ENCODE measurements around the gene MGST2. TPM values are rescaled to one million over a fixed set of nuclear protein-coding genes. Genes with fewer than 3 reads are reported as not detected.

MGST2 gene
- total and polyA plus RNA-seq, 7 experiments from 2014 or later, result 1.4 to 37.3 (median 2.5) TPM

DNA sequence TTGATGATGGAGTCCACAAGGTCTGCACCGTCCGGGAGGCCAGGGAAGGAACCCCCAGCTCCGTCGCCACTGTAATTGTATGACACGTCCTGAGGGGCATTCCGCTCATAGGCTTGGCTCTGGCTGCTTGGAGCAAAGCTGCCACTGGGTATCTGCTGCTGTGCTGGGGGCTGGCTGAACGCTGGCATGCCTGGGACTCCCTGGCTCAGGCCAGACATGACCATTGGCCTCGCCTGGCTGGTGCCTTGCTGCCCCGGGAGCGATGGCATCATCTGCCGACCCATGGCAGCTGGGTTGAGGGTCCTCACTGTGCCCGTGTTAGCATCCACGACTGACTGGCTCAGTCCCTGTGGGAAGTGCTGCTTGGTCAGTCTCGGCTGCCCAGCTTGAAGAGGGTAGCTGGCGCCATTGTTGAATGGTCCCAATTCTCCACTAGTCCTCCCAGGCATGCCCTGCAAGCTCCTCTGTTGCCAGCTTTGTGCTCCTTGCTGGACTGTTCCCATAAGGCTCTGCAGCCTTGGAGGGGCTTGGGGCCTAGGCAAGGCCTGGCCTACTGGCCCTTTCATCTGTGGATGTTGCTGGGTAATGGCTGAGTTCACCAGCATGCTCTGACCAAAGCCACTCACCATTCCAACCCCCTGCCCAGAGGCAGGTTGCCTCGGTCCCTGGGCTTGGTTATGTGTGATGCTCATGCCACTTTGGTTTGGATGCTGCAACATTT, 53.9 kb downstream of the MGST2 start:
- H3K4me1 Mint-ChIP-seq, result peaks cover 0 to 2% (median 0%) of the 10 kb centered on the region in 7 donors
- no peaks in the 10 kb centered on the region for H3K9me3 Mint-ChIP-seq
- ChIA-PET CTCF (no interaction called here), POLR2A (no interaction called here)
- Histone ChIP-seq H3K4me1 (ENCODE audit: control insufficient read depth in 2 of 2, insufficient read depth in 2 of 2, low read length in 2 of 2) (no peaks in the 10 kb centered on the region), H3K36me3 (ENCODE audit: control insufficient read depth in 2 of 3, insufficient read depth in 3 of 3, low read length in 3 of 3) (no peaks in the 10 kb centered on the region), H3K9me3 (ENCODE audit: control insufficient read depth in 2 of 3, low read length in 3 of 3) (no peaks in the 10 kb centered on the region), H3K4me3 (ENCODE audit: low read length) (no peak overlapping the region), H3K27ac (ENCODE audit: low read depth, low read length) (no peak overlapping the region), H3K27me3 (ENCODE audit: control insufficient read depth in 2 of 2, insufficient read depth in 2 of 2, low read length in 2 of 2) (no peaks in the 10 kb centered on the region)
- H3K27ac Mint-ChIP-seq, result no peak overlapping the region
- H3K36me3 Mint-ChIP-seq, result peaks cover 0 to 22% (median 0%) of the 10 kb centered on the region in 5 donors
- H3K27me3 Mint-ChIP-seq, result no peaks in the 10 kb centered on the region
- H3K4me3 Mint-ChIP-seq, result no peak overlapping the region
- DNase-seq (no peak), ATAC-seq (no peak)
- intact Hi-C loops (cut with micrococcal nuclease), result no loop called here

DNA sequence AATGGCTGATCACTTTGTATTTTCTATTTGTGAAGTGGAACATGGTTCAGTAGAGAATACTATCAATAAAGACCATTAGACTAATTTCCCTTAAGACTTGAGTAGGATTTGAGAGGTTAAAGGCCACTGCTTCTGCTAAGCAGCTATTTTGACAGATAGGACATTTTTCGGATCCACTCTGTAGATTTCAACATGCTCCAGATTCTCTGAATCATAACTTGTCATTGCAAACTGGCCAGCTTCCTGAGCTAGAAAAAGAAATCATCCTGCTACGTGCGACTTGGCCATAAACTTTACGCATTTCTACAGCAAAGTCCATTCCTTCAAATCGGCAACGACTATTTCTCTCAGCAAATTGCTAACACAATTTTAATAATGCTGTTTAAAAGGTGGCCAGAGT, 55.2 kb downstream of the MGST2 start:
- H3K27me3 ChIP-seq (ENCODE audit: control insufficient read depth in 2 of 2, insufficient read depth in 2 of 2, low read length in 2 of 2), result no peaks in the 10 kb centered on the region
- H3K27ac Mint-ChIP-seq, result no peak overlapping the region
- peaks cover 0 to 25% (median 4%) of the 10 kb centered on the region in 5 donors for H3K36me3 Mint-ChIP-seq
- H3K27me3 Mint-ChIP-seq, result no peaks in the 10 kb centered on the region
- no peak overlapping the region for H3K4me3 Mint-ChIP-seq
- CTCF ChIA-PET, result no interaction called here
- H3K9me3 ChIP-seq (ENCODE audit: control insufficient read depth in 2 of 3, low read length in 3 of 3), result no peaks in the 10 kb centered on the region
- H3K4me1 Mint-ChIP-seq, result peaks cover 0 to 2% (median 0%) of the 10 kb centered on the region in 7 donors
- no peaks in the 10 kb centered on the region for H3K4me1 ChIP-seq (ENCODE audit: control insufficient read depth in 2 of 2, insufficient read depth in 2 of 2, low read length in 2 of 2)
- intact Hi-C loops (cut with micrococcal nuclease), result no loop called here
- POLR2A ChIA-PET, result no interaction called here
- no peak overlapping the region for H3K4me3 ChIP-seq (ENCODE audit: low read length)
- ATAC-seq (no peak), DNase-seq (no peak)
- H3K36me3 ChIP-seq (ENCODE audit: control insufficient read depth in 2 of 3, insufficient read depth in 3 of 3, low read length in 3 of 3), result no peaks in the 10 kb centered on the region
- H3K27ac ChIP-seq (ENCODE audit: low read depth, low read length), result no peak overlapping the region
- H3K9me3 Mint-ChIP-seq, result no peaks in the 10 kb centered on the region

DNA sequence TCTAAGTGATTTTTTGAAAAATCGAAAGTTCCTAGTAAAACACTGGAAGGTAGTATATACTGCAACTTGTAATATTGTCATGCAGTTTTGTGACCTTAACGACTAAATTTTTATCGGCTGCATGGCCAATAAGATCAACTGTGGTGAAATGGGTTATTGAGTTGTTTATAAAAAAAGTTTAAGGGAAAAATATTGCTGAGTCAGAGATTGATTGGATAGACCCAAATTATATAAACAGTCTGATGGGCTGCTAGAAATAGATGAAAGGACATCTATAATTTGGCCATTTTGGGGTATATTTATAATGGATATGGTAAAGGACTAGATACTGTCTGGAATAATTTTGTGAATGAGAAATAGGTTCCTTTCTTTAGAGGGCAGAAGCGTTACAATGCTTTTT, 56.2 kb downstream of the MGST2 start:
- Mint-ChIP-seq H3K4me3 (no peak overlapping the region), H3K27ac (no peak overlapping the region), H3K36me3 (peaks cover 0 to 25% (median 4%) of the 10 kb centered on the region in 5 donors), H3K4me1 (peaks cover 0 to 2% (median 0%) of the 10 kb centered on the region in 7 donors), H3K9me3 (no peaks in the 10 kb centered on the region), H3K27me3 (no peaks in the 10 kb centered on the region)
- Histone ChIP-seq H3K4me1 (ENCODE audit: control insufficient read depth in 2 of 2, insufficient read depth in 2 of 2, low read length in 2 of 2) (no peaks in the 10 kb centered on the region), H3K27me3 (ENCODE audit: control insufficient read depth in 2 of 2, insufficient read depth in 2 of 2, low read length in 2 of 2) (no peaks in the 10 kb centered on the region), H3K9me3 (ENCODE audit: control insufficient read depth in 2 of 3, low read length in 3 of 3) (no peaks in the 10 kb centered on the region), H3K36me3 (ENCODE audit: control insufficient read depth in 2 of 3, insufficient read depth in 3 of 3, low read length in 3 of 3) (no peaks in the 10 kb centered on the region), H3K27ac (ENCODE audit: low read depth, low read length) (no peak overlapping the region), H3K4me3 (ENCODE audit: low read length) (no peak overlapping the region)
- POLR2A ChIA-PET, result no interaction called here
- CTCF ChIA-PET, result no interaction called here
- ATAC-seq (no peak), DNase-seq (no peak)
- intact Hi-C loops (cut with micrococcal nuclease), result no loop called here

GRCh38 chr4:139725236-139725635, 59.6 kb downstream of the MGST2 start:
- DNase-seq, result no peak
- POLR2A ChIA-PET, result no interaction called here
- H3K36me3 ChIP-seq (ENCODE audit: control insufficient read depth in 2 of 3, insufficient read depth in 3 of 3, low read length in 3 of 3), result no peaks in the 10 kb centered on the region
- H3K27ac ChIP-seq (ENCODE audit: low read depth, low read length), result no peak overlapping the region
- peaks cover 0 to 2% (median 0%) of the 10 kb centered on the region in 7 donors for H3K4me1 Mint-ChIP-seq
- no peaks in the 10 kb centered on the region for H3K9me3 ChIP-seq (ENCODE audit: control insufficient read depth in 2 of 3, low read length in 3 of 3)
- H3K9me3 Mint-ChIP-seq, result no peaks in the 10 kb centered on the region
- no peak overlapping the region for H3K27ac Mint-ChIP-seq
- H3K36me3 Mint-ChIP-seq, result peaks cover 0 to 18% (median 6%) of the 10 kb centered on the region in 5 donors
- H3K4me1 ChIP-seq (ENCODE audit: control insufficient read depth in 2 of 2, insufficient read depth in 2 of 2, low read length in 2 of 2), result no peaks in the 10 kb centered on the region
- H3K27me3 Mint-ChIP-seq, result no peaks in the 10 kb centered on the region
- H3K27me3 ChIP-seq (ENCODE audit: control insufficient read depth in 2 of 2, insufficient read depth in 2 of 2, low read length in 2 of 2), result no peaks in the 10 kb centered on the region
- no peak overlapping the region for H3K4me3 ChIP-seq (ENCODE audit: low read length)
- CTCF ChIA-PET, result no interaction called here
- no peak overlapping the region for H3K4me3 Mint-ChIP-seq
- no peak for ATAC-seq
- intact Hi-C loops (cut with micrococcal nuclease), result no loop called here

DNA sequence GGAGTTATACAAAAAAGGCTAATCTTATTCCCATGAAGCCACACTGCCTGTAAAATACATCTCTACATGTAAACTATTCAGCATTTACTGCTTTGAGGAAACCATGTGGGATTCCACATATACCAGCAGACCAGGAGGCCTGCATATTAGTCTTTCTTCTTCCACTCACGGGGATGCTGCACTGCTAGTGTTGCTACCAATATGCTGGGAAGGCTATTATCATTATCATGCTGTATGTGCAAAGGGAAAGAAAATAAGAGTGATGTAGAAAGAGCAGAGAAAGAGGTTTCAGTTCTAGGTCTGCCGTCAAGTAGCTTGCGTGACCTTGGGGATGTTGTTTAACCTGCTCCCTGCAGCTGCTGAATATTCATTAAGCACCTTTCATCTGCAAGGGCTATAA, 61.0 kb downstream of the MGST2 start:
- no peaks in the 10 kb centered on the region for H3K36me3 ChIP-seq (ENCODE audit: control insufficient read depth in 2 of 3, insufficient read depth in 3 of 3, low read length in 3 of 3)
- POLR2A ChIA-PET, result no interaction called here
- CTCF ChIA-PET, result no interaction called here
- H3K4me1 Mint-ChIP-seq, result no peaks in the 10 kb centered on the region
- H3K9me3 Mint-ChIP-seq, result no peaks in the 10 kb centered on the region
- peaks cover 0 to 2% (median 0%) of the 10 kb centered on the region in 5 donors for H3K27me3 Mint-ChIP-seq
- no peak overlapping the region for H3K4me3 Mint-ChIP-seq
- DNase-seq (no peak), ATAC-seq (no peak)
- no peaks in the 10 kb centered on the region for H3K9me3 ChIP-seq (ENCODE audit: control insufficient read depth in 2 of 3, low read length in 3 of 3)
- H3K4me1 ChIP-seq (ENCODE audit: control insufficient read depth in 2 of 2, insufficient read depth in 2 of 2, low read length in 2 of 2), result no peaks in the 10 kb centered on the region
- H3K27me3 ChIP-seq (ENCODE audit: control insufficient read depth in 2 of 2, insufficient read depth in 2 of 2, low read length in 2 of 2), result no peaks in the 10 kb centered on the region
- no peak overlapping the region for H3K27ac Mint-ChIP-seq
- H3K36me3 Mint-ChIP-seq, result peaks cover 0 to 15% (median 6%) of the 10 kb centered on the region in 5 donors
- intact Hi-C loops (cut with micrococcal nuclease), result no loop called here
- no peak overlapping the region for H3K4me3 ChIP-seq (ENCODE audit: low read length)
- no peak overlapping the region for H3K27ac ChIP-seq (ENCODE audit: low read depth, low read length)

DNA sequence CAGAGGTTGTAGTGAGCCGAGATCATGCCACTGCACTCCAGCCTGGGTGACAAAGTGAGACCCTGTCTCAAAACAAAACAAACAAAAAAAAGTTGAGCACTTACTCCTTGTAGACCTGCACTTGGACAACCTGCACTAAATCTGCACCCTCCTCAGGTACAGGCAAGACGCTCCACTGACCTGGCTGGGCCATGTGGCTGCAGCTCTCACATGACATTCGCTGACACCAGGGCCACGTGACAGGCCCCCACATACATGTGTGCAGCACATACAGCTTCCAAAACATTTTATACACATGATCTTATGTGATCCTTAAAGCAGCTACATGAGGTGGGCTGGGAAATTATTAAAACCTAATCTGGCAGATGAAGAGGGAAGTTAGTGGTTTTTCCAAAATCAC, 62.5 kb downstream of the MGST2 start:
- Mint-ChIP-seq H3K27me3 (peaks cover 0 to 9% (median 4%) of the 10 kb centered on the region in 5 donors), H3K27ac (no peak overlapping the region), H3K4me3 (no peak overlapping the region), H3K4me1 (no peaks in the 10 kb centered on the region), H3K36me3 (peaks cover 0 to 15% (median 6%) of the 10 kb centered on the region in 5 donors), H3K9me3 (no peaks in the 10 kb centered on the region)
- DNase-seq, result no peak
- H3K4me1 ChIP-seq (ENCODE audit: control insufficient read depth in 2 of 2, insufficient read depth in 2 of 2, low read length in 2 of 2), result no peaks in the 10 kb centered on the region
- no peaks in the 10 kb centered on the region for H3K27me3 ChIP-seq (ENCODE audit: control insufficient read depth in 2 of 2, insufficient read depth in 2 of 2, low read length in 2 of 2)
- H3K4me3 ChIP-seq (ENCODE audit: low read length), result no peak overlapping the region
- H3K27ac ChIP-seq (ENCODE audit: low read depth, low read length), result no peak overlapping the region
- CTCF ChIA-PET, result no interaction called here
- no peaks in the 10 kb centered on the region for H3K9me3 ChIP-seq (ENCODE audit: control insufficient read depth in 2 of 3, low read length in 3 of 3)
- no peak for ATAC-seq
- H3K36me3 ChIP-seq (ENCODE audit: control insufficient read depth in 2 of 3, insufficient read depth in 3 of 3, low read length in 3 of 3), result no peaks in the 10 kb centered on the region
- intact Hi-C loops (cut with micrococcal nuclease), result no loop called here
- POLR2A ChIA-PET, result no interaction called here

DNA sequence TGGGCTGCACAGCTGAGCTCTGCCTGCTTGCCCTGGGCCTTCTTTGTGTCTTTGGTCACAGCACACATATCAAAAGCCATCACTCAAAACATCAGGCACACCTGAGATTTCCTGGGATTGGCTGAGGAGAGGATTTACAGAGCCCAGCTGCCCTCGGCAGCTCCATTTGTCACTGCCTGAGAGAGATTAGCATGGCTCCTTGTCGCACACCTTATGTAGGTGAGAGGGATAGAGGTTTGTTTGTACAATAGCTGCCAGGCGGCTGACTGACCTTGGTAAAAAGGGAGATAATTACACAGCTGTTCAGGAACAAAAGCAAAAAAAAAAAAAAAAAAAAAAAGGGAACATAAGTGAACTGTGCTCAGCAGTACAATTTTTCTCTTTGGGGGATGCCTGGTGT, 63.2 kb downstream of the MGST2 start:
- intact Hi-C loops (cut with micrococcal nuclease), result no loop called here
- no peak overlapping the region for H3K27ac Mint-ChIP-seq
- ATAC-seq, result no peak
- ChIA-PET POLR2A (no interaction called here), CTCF (interaction anchor here (0.6 kb wide), 1 partner anchor 19 kb away, joined by 3 read pairs; no protein-coding TSS in a partner anchor)
- H3K36me3 ChIP-seq (ENCODE audit: control insufficient read depth in 2 of 3, insufficient read depth in 3 of 3, low read length in 3 of 3), result no peaks in the 10 kb centered on the region
- no peak overlapping the region for H3K4me3 Mint-ChIP-seq
- no peak overlapping the region for H3K4me3 ChIP-seq (ENCODE audit: low read length)
- H3K27ac ChIP-seq (ENCODE audit: low read depth, low read length), result no peak overlapping the region
- DNase-seq, result no peak
- no peaks in the 10 kb centered on the region for H3K27me3 ChIP-seq (ENCODE audit: control insufficient read depth in 2 of 2, insufficient read depth in 2 of 2, low read length in 2 of 2)
- H3K4me1 ChIP-seq (ENCODE audit: control insufficient read depth in 2 of 2, insufficient read depth in 2 of 2, low read length in 2 of 2), result no peaks in the 10 kb centered on the region
- no peaks in the 10 kb centered on the region for H3K9me3 ChIP-seq (ENCODE audit: control insufficient read depth in 2 of 3, low read length in 3 of 3)
- no peaks in the 10 kb centered on the region for H3K4me1 Mint-ChIP-seq
- H3K36me3 Mint-ChIP-seq, result peaks cover 0 to 15% (median 6%) of the 10 kb centered on the region in 5 donors
- no peaks in the 10 kb centered on the region for H3K9me3 Mint-ChIP-seq
- peaks cover 0 to 14% (median 7%) of the 10 kb centered on the region in 5 donors for H3K27me3 Mint-ChIP-seq
